Ovary (tissue), 3 donors: ENCODE results near the gene BDH1.

Experiments
- EP300 ChIP-seq: sonication (generic); formaldehyde crosslinking; IDR thresholded peaks from one replicate; pipeline ENCODE4 v1.6.1; 2017; ENCODE audit warnings: antibody characterized with exemption
- POLR2A ChIP-seq: fragments of 450-650 bp; IDR thresholded peaks from one replicate; pipeline ENCODE4 v1.6.1; 2017; ENCODE audit warnings: antibody characterized with exemption, mild to moderate bottlenecking, moderate library complexity
- TF ChIP-seq, protein P1 (sequence below), 3 donors: fragments of 450-650 bp in 2 of 3; fragments of 200-600 bp in 1 of 3; IDR thresholded peaks; one replicate each; pipeline versions ENCODE4 v1.5.1 to v1.8.0; 2016 to 2022; ENCODE audit warnings: antibody characterized with exemption in 3 of 3, mild to moderate bottlenecking in 1 of 3
- donor health status: DM: no; HTN: no; CAD: no.

DNA sequence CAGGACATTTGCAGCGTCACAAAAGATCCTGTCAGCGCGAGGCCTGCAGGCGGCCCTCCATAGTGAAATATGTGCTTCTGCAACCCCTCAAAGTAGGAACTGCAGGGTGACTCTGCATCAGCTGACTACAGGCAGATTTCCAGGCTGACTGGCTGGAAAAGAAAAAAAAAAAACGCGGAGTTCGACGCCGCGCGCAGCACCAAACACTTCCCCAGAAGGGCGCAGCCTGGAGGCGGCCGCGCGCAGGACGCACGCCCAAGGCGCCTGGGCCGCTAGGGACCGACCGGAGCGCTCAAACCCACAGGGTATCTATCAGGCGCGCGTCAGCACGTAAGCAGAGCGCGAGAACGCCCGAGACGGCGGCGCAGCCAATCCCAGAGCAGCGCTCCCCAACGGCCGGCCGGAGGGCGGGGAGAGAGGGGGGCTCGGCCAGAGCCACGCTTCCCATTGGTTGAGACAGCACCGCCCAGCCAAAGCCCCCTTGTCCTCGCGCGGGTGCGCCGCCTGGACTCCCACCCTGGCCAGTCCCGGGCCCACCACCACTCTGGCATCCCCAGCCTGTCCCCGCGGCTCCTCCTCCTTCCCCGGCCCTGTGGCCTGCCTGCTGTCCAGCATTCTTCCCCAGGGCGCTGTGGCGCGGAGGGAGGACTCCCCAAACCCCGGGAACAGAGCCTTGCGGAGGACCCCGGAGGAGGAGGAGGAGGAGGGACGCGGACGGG, 1.0 kb downstream of the BDH1 start:
- TF ChIP-seq, protein P1, sequence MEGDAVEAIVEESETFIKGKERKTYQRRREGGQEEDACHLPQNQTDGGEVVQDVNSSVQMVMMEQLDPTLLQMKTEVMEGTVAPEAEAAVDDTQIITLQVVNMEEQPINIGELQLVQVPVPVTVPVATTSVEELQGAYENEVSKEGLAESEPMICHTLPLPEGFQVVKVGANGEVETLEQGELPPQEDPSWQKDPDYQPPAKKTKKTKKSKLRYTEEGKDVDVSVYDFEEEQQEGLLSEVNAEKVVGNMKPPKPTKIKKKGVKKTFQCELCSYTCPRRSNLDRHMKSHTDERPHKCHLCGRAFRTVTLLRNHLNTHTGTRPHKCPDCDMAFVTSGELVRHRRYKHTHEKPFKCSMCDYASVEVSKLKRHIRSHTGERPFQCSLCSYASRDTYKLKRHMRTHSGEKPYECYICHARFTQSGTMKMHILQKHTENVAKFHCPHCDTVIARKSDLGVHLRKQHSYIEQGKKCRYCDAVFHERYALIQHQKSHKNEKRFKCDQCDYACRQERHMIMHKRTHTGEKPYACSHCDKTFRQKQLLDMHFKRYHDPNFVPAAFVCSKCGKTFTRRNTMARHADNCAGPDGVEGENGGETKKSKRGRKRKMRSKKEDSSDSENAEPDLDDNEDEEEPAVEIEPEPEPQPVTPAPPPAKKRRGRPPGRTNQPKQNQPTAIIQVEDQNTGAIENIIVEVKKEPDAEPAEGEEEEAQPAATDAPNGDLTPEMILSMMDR (IDR thresholded peaks at IDR 0.05) = peak; percentile 24 to 53 (median 50)
- TF ChIP-seq POLR2A (peak; percentile 67), EP300 (no peak)
